ENCODE data around the gene DUOX1.
A peak's percentile ranks its signal among the peaks of the same experiment; 100 is the strongest.

Gene DUOX1

DNA sequence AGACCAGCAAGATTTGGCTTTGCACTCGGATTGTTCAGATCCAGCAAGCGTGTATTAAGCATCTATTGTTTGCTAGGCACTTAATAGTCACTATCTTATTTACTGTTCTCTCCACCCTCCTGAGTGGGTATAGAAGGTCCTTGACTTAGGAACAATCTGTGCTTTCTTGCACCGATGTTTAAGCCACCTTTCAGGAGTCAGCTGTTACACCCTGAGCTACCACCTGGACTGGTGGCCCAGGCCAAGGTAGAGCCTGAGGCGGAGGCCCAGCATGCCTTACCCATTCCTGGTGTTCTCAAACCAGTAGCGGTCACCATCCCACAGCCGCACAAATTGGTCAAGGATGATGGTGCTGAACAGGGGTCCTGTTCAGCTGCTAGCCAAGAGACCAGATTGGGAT, 10.0 kb downstream of the DUOX1 start:
- no peak for DNase-seq (ENCODE audit: low read depth in 2 of 3, low spot score in 2 of 3)

GRCh38 chr15:45140557-45141250, 10.9 kb downstream of the DUOX1 start:
- no peak for DNase-seq (ENCODE audit: low read depth in 2 of 3, low spot score in 2 of 3)

GRCh38 chr15:45141386-45141785, 11.6 kb downstream of the DUOX1 start:
- DNase-seq (ENCODE audit: low read depth in 2 of 3, low spot score in 2 of 3): no peak

DNA sequence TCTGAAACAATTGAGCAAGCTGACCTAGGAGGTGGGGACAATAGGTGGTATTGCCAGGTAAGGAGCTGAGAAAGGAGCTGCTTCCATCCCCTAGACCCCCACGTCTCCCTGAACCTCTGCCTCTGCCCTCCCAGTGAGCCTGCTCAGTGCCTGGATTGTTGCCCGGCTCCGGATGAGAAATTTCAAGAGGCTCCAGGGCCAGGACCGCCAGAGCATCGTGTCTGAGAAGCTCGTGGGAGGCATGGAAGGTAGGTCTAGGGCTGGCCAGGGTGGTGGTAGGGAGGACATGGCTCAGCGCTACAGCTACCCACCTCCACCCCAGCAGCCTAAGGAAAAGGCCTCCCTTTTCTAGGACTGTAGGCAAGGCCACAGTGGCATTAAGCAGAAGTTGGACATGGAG, 13.3 kb downstream of the DUOX1 start:
- no peak for DNase-seq (ENCODE audit: low read depth in 2 of 3, low spot score in 2 of 3)

- no peak for DNase-seq (ENCODE audit: low read depth in 2 of 3, low spot score in 2 of 3)
Observed at GRCh38 chr15:45143946-45144345, 14.2 kb downstream of the DUOX1 start.

GRCh38 chr15:45144775-45145174, 15.0 kb downstream of the DUOX1 start:
- DNase-seq (ENCODE audit: low read depth in 2 of 3, low spot score in 2 of 3): no peak

DNA sequence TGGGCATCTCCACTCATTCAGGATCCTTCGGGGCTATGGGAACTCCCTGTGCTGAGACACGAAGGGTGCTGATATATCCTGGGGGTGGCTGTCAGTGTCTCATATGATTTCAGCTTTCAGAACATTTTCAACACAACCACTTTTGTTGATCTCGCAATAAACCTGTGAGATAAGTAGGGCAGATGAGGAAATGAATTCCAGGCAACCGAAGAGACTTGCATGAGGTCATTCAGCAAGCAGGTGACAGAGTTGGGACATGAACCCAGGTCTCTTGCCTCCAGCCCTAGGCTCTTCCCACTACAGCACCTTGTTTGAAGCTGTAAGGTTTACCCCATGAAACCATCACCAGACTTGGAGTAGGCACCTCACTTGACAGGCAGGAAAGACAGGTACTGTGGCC, 16.6 kb downstream of the DUOX1 start:
- DNase-seq (ENCODE audit: low read depth in 2 of 3, low spot score in 2 of 3): no peak

GRCh38 chr15:45147606-45148005, 17.8 kb downstream of the DUOX1 start:
- no peak for DNase-seq (ENCODE audit: low read depth in 2 of 3, low spot score in 2 of 3)

DNA sequence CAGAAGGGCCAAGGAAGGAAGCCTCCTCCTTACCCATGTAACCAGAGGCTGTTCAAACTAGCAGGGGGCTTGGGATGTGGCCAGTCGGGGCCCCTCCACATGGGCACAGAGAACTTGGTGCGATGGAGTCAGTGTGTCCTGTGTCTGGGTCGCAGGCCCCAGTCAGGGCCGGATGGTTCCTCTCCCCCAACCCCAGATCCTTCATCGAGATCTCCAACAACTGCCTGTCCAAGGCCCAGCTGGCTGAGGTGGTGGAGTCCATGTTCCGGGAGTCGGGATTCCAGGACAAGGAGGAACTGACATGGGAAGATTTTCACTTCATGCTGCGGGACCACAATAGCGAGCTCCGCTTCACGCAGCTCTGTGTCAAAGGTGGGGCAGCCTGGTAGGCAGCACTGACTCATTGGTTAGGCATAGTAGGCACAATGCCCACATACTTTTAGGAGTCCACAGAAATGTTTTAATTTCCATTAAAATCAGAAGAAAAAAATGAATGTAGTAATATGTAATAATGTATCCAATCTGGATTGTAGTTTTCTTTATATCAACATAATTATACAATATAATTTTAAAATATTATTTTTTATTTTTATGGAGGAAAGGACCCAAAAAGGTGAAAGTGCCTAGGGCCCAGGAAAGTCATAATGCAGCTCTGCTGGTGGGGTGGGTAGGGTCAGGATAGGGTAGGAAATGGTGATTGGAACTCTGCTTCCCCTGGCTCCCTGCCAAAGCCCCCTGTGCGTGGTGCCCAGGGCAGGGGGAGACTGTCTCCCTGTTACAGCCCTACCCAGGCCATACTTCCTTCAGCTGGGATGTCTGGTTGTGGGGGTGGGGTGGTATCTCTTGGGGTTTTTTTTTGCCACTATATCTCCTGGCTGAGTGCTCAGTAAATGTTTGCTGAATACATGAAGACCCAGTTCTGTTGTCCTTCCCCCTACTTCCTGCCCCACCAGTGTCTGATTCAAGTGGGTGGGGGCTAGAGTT, 18.6 kb downstream of the DUOX1 start:
- DNase-seq (ENCODE audit: low read depth in 2 of 3, low spot score in 2 of 3): no peak

- no peak for DNase-seq (ENCODE audit: low read depth in 2 of 3, low spot score in 2 of 3)
Observed at GRCh38 chr15:45149060-45149459, 19.3 kb downstream of the DUOX1 start.

- DNase-seq (ENCODE audit: low read depth in 2 of 3, low spot score in 2 of 3): no peak
Observed at GRCh38 chr15:45150481-45150880, 20.7 kb downstream of the DUOX1 start.

DNA sequence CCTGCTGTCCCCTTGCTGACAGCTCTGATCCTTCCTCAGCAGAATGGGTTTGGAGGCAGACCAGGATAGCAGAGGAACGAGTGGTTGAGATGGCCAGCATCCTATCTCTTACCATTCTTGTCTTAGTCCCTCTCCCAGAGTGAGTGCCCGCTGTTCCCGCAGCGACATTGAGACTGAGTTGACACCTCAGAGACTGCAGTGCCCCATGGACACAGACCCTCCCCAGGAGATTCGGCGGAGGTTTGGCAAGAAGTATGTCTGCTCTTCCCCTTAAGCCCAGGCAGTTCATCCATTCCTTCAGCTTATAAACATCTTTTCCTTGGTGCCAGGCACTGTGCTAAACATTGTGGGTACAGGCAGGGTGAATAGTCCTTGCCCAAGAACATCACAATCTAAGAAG, 21.2 kb downstream of the DUOX1 start:
- DNase-seq (ENCODE audit: low read depth in 2 of 3, low spot score in 2 of 3): no peak

DNA sequence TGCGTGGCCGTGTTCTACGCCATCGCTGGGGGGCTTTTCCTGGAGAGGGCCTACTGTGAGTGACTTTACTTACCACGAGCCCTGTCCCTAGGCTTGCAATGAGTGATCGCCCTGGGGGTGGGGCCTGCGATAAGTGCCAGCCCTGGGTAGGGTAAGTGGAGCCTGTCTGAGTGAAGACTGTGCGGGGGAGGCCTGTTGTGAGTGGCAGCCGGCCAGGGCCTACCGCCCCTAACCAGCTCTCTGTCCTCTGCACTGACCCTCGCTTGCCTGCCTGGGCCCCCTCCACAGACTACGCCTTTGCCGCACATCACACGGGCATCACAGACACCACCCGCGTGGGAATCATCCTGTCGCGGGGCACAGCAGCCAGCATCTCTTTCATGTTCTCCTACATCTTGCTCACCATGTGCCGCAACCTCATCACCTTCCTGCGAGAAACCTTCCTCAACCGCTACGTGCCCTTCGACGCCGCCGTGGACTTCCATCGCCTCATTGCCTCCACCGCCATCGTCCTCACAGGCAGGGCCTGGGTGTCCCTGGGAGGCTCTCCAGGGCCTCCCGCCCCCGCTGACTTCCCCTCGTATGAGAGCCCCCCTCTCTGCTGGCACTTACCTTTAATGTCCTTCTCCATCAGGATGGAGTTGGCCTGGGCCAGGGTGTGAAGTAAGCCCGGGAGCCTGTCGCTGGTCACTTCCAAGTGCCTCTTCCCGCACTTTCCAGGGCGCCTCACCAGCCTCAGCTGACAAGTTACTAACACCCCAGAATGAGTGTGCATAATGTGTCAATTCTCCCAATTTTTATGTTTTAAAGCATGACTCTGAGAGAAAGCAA, 22.4 kb downstream of the DUOX1 start:
- DNase-seq (ENCODE audit: low read depth in 2 of 3, low spot score in 2 of 3): no peak

DNA sequence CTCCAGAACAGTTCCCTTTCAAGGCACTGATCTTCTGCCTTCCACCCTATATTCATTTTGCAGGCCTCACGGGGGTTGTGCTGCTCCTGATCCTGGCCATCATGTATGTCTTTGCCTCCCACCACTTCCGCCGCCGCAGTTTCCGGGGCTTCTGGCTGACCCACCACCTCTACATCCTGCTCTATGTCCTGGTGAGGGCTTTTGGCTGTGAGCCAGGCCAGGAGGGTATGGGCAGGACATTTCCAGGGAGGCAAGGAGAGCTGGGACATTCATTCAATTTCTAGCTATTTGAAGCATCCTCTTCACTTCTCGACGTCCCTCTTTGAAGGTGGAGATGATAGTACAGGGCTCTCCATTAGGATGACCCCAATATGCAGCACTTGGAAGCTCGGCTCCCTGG, 25.9 kb downstream of the DUOX1 start:
- DNase-seq (ENCODE audit: low read depth in 2 of 3, low spot score in 2 of 3): no peak

- DNase-seq (ENCODE audit: low read depth in 2 of 3, low spot score in 2 of 3): no peak
Observed at GRCh38 chr15:45156744-45157455, 27.1 kb downstream of the DUOX1 start.

DNA sequence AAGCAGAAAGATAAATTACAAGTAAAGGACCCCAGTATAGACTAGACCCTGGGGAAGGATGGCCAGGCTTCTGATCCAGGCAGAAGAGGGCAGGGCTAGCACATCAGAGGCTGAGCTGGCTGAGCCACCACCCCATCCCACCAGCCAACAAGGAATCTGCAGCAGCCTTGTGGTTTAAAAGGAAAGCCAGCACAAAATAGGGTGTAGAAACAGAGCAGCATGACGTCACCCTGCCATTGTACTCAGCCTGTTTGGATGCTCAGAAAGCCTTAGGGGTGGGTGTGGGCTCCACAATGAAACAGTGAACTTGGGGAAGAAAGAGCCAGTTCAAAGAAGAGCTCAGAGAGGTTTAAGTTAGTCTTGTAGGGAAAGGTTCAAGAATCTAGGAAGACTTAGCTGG, 28.2 kb downstream of the DUOX1 start:
- no peak for DNase-seq (ENCODE audit: low read depth in 2 of 3, low spot score in 2 of 3)

DNA sequence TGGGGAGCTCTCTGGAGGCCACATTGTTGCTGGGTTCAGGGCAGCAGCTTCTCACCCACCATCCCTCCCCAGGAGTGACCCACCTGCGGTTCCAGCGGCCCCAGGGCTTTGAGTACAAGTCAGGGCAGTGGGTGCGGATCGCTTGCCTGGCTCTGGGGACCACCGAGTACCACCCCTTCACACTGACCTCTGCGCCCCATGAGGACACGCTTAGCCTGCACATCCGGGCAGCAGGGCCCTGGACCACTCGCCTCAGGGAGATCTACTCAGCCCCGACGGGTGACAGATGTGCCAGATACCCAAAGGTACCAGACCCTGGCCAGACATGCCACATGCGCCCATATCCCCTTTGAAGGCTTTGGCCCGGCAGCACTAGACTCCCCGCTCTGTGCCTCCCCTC, 31.9 kb downstream of the DUOX1 start:
- no peak for DNase-seq (ENCODE audit: low read depth in 2 of 3, low spot score in 2 of 3)

DNA sequence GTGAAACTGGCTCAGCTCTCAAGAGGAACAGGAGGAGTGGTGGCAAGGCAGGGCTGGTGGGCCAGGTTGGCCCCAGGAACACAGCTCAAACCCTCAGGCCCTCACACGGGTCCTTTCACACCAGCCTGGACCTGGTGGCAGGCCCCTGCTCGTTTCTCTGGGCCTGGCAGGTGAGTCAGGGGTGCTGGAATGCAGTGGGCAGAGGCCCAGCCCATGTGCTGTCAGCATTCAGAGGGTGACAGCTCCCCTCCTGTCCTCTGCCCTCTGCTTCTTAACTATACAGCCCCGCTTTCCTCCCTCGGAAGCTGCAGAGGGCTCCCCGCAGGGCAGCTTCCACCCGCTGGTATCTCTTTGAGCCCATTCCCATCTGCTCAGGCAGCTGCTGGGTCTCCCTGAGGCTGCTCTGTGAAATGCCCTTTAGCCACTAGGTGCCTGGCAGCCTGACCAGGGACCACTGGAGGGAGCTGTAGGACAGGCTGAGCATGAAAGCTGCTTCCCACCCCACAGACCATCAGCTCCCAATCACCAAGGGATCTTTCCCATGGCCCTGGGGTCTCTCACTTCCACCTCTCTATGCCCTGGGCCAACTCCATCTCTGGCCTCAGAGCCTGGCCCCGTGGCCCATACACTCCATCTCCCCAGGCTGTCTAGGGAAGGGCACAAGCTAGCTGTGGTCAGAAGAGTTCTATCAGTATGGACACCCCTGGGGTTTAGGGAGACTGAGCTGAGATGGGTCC, 33.1 kb downstream of the DUOX1 start:
- peak in 2 of 3 experiments; percentile 40 to 45 for DNase-seq (ENCODE audit: low read depth in 2 of 3, low spot score in 2 of 3)

- DNase-seq (ENCODE audit: low read depth in 2 of 3, low spot score in 2 of 3): no peak
Observed at GRCh38 chr15:45163508-45163856, 33.7 kb downstream of the DUOX1 start.

- DNase-seq (ENCODE audit: low read depth in 2 of 3, low spot score in 2 of 3): no peak
Observed at GRCh38 chr15:45164914-45165313, 35.1 kb downstream of the DUOX1 start.

All from activated CD8-positive, alpha-beta memory T cell treated with anti-CD3 and anti-CD28 coated beads for 48 hours (primary cell).